Testis (tissue), 3 donors: ENCODE results near the gene KIAA1671. TPM values are rescaled to one million over a fixed set of nuclear protein-coding genes. Genes with fewer than 3 reads are reported as not detected.

Experiments used
- DNase-seq: peaks from one replicate; pipeline ENCODE4 v3.0.0-alpha.2; 2019
- H3K27ac ChIP-seq, 2 donors: fragments of 200-600 bp; sonication (generic); one replicate each; pipeline ENCODE4 v1.5.1; 2019
- H3K27me3 ChIP-seq: fragments of 200-600 bp; sonication (generic); one replicate; pipeline ENCODE4 v1.5.1; 2019
- H3K36me3 ChIP-seq: fragments of 200-600 bp; sonication (generic); one replicate; pipeline ENCODE4 v1.5.1; 2017; ENCODE audit warnings: low read depth; ENCODE audit errors: missing control alignments
- H3K4me1 ChIP-seq: fragments of 200-600 bp; sonication (generic); one replicate; pipeline ENCODE4 v1.5.1; 2019
- H3K4me3 ChIP-seq, 2 donors: fragments of 200-600 bp; sonication (generic); one replicate each; pipeline ENCODE4 v1.5.1; 2017 to 2019
- H3K9me3 ChIP-seq: fragments of 200-600 bp; sonication (generic); one replicate; pipeline ENCODE4 v1.5.1; 2017
- CTCF ChIP-seq, 3 experiments: fragments of 450-650 bp in 2 of 3; fragments of 200-600 bp in 1 of 3; sonication (generic) in 1 of 3; IDR thresholded peaks; one replicate each; pipeline ENCODE4 v1.5.1; 2016 to 2019; ENCODE audit warnings: antibody characterized with exemption in 3 of 3, mild to moderate bottlenecking in 2 of 3, moderate library complexity in 1 of 3
- POLR2A ChIP-seq: fragments of 450-650 bp; IDR thresholded peaks from one replicate; pipeline ENCODE4 v1.6.1; 2017; ENCODE audit warnings: antibody characterized with exemption, mild to moderate bottlenecking, moderate library complexity
- WGBS, 2 donors: methylation state at CpG; one replicate each; pipeline ENCODE4 v1.1.5; 2018; 5-methylcytosine and 5-hydroxymethylcytosine counted together
- intact Hi-C: fragments of 100-400 bp; cut with DNase I; formaldehyde crosslinking; loops from one replicate; pipeline ENCODE4 v1.15.1; 2023; ENCODE audit warnings: low total_unique reads
- polyA plus RNA-seq: library from polyadenylated mRNA; stranded (reverse); fragments of 350-450 nt; fragmentation: Illumina TruSeq; extraction: RNeasy Lipid Tissue Mini Kit (QIAGEN cat#74804); gene quantifications from one replicate; pipeline ENCODE4 v1.2.3, GENCODE V29; 2014; ENCODE audit warnings: low read depth, low replicate concordance; ENCODE audit not compliant: insufficient read depth
- total RNA-seq, 2 donors: library from RNA; depleted of rRNA; stranded (reverse); fragments of >200 nt; gene quantifications; one replicate each; pipeline ENCODE4 v1.2.3, GENCODE V29; 2016

The KIAA1671 gene
- total and polyA plus RNA-seq, 3 donors from 2014 or later, result 16.8 to 28.6 (median 24.4) TPM

GRCh38 chr22:25205847-25206246 is 253.3 kb downstream of the KIAA1671 start:
- no peaks in the 10 kb centered on the region for H3K9me3 ChIP-seq
- WGBS, 2 donors, result 94 to 95% methylated on average over 1 of the region's 1 CpG
- no peaks in the 10 kb centered on the region for H3K36me3 ChIP-seq
- H3K4me3 ChIP-seq, result no peak overlapping the region
- intact Hi-C loops, result no loop called here
- no peak overlapping the region for H3K27ac ChIP-seq
- H3K27me3 ChIP-seq, result no peaks in the 10 kb centered on the region
- no peak for DNase-seq
- no peak for TF ChIP-seq POLR2A
- no peak for TF ChIP-seq CTCF (IDR thresholded peaks at IDR 0.05)
- H3K4me1 ChIP-seq, result no peaks in the 10 kb centered on the region

- DNase-seq, result no peak
- intact Hi-C loops, result no loop called here
These were observed 254.5 kb downstream of the KIAA1671 start for GRCh38 chr22:25206998-25207397.

GRCh38 chr22:25207553-25208157 is 255.1 kb downstream of the KIAA1671 start:
- Histone ChIP-seq H3K9me3 (no peaks in the 10 kb centered on the region), H3K4me1 (no peaks in the 10 kb centered on the region), H3K36me3 (no peaks in the 10 kb centered on the region), H3K27ac (no peak overlapping the region), H3K4me3 (no peak overlapping the region), H3K27me3 (no peaks in the 10 kb centered on the region)
- TF ChIP-seq CTCF (IDR thresholded peaks at IDR 0.05), result no peak
- no peak for TF ChIP-seq POLR2A
- no peak for DNase-seq
- WGBS, 2 donors, result 58 to 84% methylated on average over 2 of the region's 2 CpGs
- intact Hi-C loops, result no loop called here

More at GRCh38 chr22:25206998-25207397, 254.5 kb downstream of the KIAA1671 start:
- Histone ChIP-seq H3K27me3 (no peaks in the 10 kb centered on the region), H3K4me1 (no peaks in the 10 kb centered on the region), H3K9me3 (no peaks in the 10 kb centered on the region), H3K27ac (no peak overlapping the region), H3K36me3 (no peaks in the 10 kb centered on the region), H3K4me3 (no peak overlapping the region)
- WGBS, 2 donors, result 90 to 91% methylated on average over 9 to 21 of the region's 21 CpGs
- TF ChIP-seq POLR2A, result no peak
- no peak for TF ChIP-seq CTCF (IDR thresholded peaks at IDR 0.05)

- Histone ChIP-seq H3K9me3 (no peaks in the 10 kb centered on the region), H3K27me3 (no peaks in the 10 kb centered on the region), H3K4me3 (no peak overlapping the region), H3K4me1 (no peaks in the 10 kb centered on the region), H3K27ac (no peak overlapping the region), H3K36me3 (no peaks in the 10 kb centered on the region)
- 73 to 97% methylated on average over 2 of the region's 2 CpGs for WGBS, 2 donors
- DNase-seq, result no peak
- no peak for TF ChIP-seq POLR2A
- no peak for TF ChIP-seq CTCF (IDR thresholded peaks at IDR 0.05)
- intact Hi-C loops, result no loop called here
These were observed 255.8 kb downstream of the KIAA1671 start for GRCh38 chr22:25208328-25208727.
